Neural cell (in vitro differentiated cells): ENCODE results near the gene ZRANB3.

ENCODE experiments used
- EP300 ChIP-seq: fragments of 450-650 bp; conservative IDR thresholded peaks from 2 replicates; pipeline ENCODE4 v1.6.1; 2014; ENCODE audit warnings: antibody characterized with exemption, mild to moderate bottlenecking, moderate library complexity; ENCODE audit not compliant: poor library complexity, severe bottlenecking
- EZH2 ChIP-seq: fragments of 200-600, 300-800 bp; shearing (Covaris generic), sonication (generic); IDR thresholded peaks from 2 replicates; pipeline ENCODE4 v1.6.1; 2014; ENCODE audit warnings: antibody characterized with exemption, low read length, borderline replicate concordance, mild to moderate bottlenecking; ENCODE audit not compliant: insufficient read depth, poor library complexity, severe bottlenecking
- TF ChIP-seq, protein P1 (sequence below): fragments of 450-650 bp; IDR thresholded peaks from 2 replicates; pipeline ENCODE4 v1.5.1; 2014; ENCODE audit warnings: antibody characterized with exemption, mild to moderate bottlenecking, moderate library complexity; ENCODE audit not compliant: poor library complexity, severe bottlenecking

DNA sequence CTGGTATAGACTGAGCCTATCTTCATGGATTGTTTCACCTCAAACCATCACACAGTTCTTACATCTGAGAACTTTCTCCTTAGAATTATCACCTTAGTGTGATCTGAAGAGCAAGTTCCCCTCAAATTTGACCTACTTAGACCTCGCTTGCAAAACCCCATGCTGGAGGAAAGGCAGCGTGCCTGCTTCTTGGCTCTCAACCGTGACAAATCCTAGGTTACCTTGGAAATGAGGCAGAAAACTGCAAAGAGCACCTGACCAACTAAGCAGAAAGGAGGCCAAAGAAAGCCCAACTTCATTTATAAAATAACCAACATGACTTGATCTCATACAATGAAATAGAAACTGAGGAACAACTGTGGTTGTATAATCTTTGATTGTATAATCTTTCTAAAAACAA, 332.5 kb downstream of the ZRANB3 start:
- TF ChIP-seq, protein P1, sequence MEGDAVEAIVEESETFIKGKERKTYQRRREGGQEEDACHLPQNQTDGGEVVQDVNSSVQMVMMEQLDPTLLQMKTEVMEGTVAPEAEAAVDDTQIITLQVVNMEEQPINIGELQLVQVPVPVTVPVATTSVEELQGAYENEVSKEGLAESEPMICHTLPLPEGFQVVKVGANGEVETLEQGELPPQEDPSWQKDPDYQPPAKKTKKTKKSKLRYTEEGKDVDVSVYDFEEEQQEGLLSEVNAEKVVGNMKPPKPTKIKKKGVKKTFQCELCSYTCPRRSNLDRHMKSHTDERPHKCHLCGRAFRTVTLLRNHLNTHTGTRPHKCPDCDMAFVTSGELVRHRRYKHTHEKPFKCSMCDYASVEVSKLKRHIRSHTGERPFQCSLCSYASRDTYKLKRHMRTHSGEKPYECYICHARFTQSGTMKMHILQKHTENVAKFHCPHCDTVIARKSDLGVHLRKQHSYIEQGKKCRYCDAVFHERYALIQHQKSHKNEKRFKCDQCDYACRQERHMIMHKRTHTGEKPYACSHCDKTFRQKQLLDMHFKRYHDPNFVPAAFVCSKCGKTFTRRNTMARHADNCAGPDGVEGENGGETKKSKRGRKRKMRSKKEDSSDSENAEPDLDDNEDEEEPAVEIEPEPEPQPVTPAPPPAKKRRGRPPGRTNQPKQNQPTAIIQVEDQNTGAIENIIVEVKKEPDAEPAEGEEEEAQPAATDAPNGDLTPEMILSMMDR: no peak
- TF ChIP-seq EP300: no peak
- TF ChIP-seq EZH2: no peak
